ENCODE measurements around the gene CPNE6.
"Not testable (repeated sequence)": the region's sequence is repeated elsewhere in the genome, so short reads cannot be mapped to it uniquely, and the experiment has no call there.

CPNE6 gene

GRCh38 chr14:24088095-24088494, 16.7 kb downstream of the CPNE6 start:
- no peak for DNase-seq

- DNase-seq, result no peak
Measured at GRCh38 chr14:24089890-24090289, 18.5 kb downstream of the CPNE6 start.

- DNase-seq, result no peak
Measured at GRCh38 chr14:24092110-24092504, 20.7 kb downstream of the CPNE6 start.

GRCh38 chr14:24092505-24093206, 21.3 kb downstream of the CPNE6 start:
- no peak for DNase-seq

GRCh38 chr14:24093207-24093900, 22.0 kb downstream of the CPNE6 start:
- no peak for DNase-seq

- DNase-seq, result peak; percentile 94
Measured at GRCh38 chr14:24093901-24094840, 22.8 kb downstream of the CPNE6 start, which contains the start of gene PCK2. TSS of gene PCK2 (plus strand) at chr14:24094311. CDS start at chr14:24094406, 95 bp downstream.

GRCh38 chr14:24094841-24095270, 23.5 kb downstream of the CPNE6 start:
- peak; percentile 16 for DNase-seq

GRCh38 chr14:24095271-24096068, 24.1 kb downstream of the CPNE6 start:
- DNase-seq, result peak; percentile 76

GRCh38 chr14:24096545-24097181, 25.3 kb downstream of the CPNE6 start:
- no peak for DNase-seq

GRCh38 chr14:24098229-24098926, 27.0 kb downstream of the CPNE6 start:
- DNase-seq, result no peak

GRCh38 chr14:24098927-24099813, 27.8 kb downstream of the CPNE6 start:
- no peak for DNase-seq

GRCh38 chr14:24100197-24100981, 29.0 kb downstream of the CPNE6 start:
- DNase-seq, result no peak

GRCh38 chr14:24100982-24101494, 29.7 kb downstream of the CPNE6 start:
- DNase-seq, result no peak

GRCh38 chr14:24102357-24103048, 31.1 kb downstream of the CPNE6 start:
- DNase-seq, result no peak

GRCh38 chr14:24103451-24103850, 32.1 kb downstream of the CPNE6 start:
- no peak for DNase-seq

- not testable (repeated sequence) for DNase-seq
Measured at GRCh38 chr14:24105609-24106239, 34.4 kb downstream of the CPNE6 start.

GRCh38 chr14:24106672-24107271, 35.4 kb downstream of the CPNE6 start:
- no peak for DNase-seq

Measured in activated CD4-positive, alpha-beta T cell treated with anti-CD3 and anti-CD28 coated beads, Interleukin-2, amount 50 U/mL, for 16 hours (primary cell).